ENCODE results near the gene BST2.

BST2 gene

GRCh38 chr19:17393914-17394313, 11.5 kb downstream of the BST2 start, which contains the start of gene CCDC194:
Gene CCDC194, minus strand, starts transcription at chr19:17394196. Its CDS starts 38 bp downstream, at chr19:17394158.
- no peak within 1 kb of the TSS for H3K9ac ChIP-seq (ENCODE audit: low read length)
- peaks cover 11% of the 10 kb centered on the region for H3K4me1 ChIP-seq (ENCODE audit: control insufficient read depth, insufficient read depth, low read length)
- no peaks in the 10 kb centered on the region for H3K9me3 ChIP-seq (ENCODE audit: control insufficient read depth, low read length)
- H3K36me3 ChIP-seq (ENCODE audit: control insufficient read depth, insufficient read depth, low read length), result no peaks in the 10 kb centered on the region
- peaks cover 32% of the 10 kb centered on the region for H3K27me3 ChIP-seq (ENCODE audit: control insufficient read depth, insufficient read depth, low read length)
- no peak within 1 kb of the TSS for H3K4me3 ChIP-seq (ENCODE audit: low read length)

DNA sequence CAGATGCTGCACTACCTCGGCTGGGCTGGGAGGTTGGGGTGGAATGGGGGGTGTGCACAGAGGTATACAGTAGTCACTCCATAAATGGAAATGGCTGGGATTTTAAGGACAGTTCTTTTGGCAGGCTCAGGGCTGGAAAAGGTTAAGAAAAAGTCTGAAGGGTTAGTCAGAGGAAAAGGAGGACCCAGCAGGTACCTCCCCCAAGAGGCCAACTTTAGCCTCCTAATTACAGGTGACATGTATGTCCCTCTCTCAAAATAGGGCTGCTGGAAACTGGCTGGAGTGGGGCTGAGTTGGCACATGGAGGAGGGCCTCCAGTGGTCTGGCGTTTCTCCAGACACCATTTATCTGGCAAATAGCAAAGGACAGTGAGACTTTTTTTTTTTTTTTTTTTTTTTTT, 12.4 kb downstream of the BST2 start:
- Histone ChIP-seq H3K27me3 (ENCODE audit: control insufficient read depth, insufficient read depth, low read length) (peaks cover 32% of the 10 kb centered on the region), H3K4me3 (ENCODE audit: low read length) (no peak overlapping the region)

DNA sequence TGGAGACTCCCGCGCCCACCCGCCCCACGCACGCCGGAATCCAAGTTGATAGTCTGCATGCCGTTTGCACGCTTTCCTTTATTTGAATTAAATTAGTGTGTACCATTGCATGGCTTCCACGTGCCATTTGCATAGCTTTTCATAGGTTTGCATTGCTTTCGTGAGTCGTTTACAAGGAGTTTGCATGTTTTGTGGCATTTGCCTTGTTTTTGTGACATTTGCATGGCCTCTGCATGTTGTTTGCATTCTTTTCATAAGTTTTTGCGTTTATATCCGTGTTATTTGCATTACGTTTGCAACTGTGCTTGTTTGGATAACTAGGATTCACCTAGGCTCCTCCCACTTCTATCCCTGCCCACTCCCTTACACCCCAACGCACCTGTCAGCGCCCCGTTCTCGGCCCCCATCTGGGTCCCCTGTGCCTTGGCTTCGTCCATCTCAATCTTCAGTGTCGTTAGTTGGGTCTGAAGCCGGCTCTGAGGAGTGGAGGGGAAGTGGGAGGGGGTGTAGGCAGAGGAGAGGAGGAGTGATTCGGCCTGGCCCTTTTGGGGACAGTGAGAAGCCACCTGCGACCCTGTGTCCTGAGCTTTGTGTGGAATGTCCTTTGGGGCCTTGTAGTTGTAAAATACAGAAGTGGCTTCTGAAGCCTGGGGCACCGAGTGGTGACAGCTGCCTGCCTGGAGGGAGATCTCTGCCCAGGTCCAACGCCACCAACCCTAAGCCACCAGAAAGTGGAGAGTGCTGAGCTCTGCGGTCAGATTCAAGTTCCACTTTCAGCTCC, 13.9 kb downstream of the BST2 start:
- H3K9ac ChIP-seq (ENCODE audit: low read length), result peak overlapping the region; percentile 24
- H3K36me3 ChIP-seq (ENCODE audit: control insufficient read depth, insufficient read depth, low read length), result no peaks in the 10 kb centered on the region
- no peaks in the 10 kb centered on the region for H3K9me3 ChIP-seq (ENCODE audit: control insufficient read depth, low read length)
- H3K4me3 ChIP-seq (ENCODE audit: low read length), result peak overlapping the region; percentile 40
- H3K27me3 ChIP-seq (ENCODE audit: control insufficient read depth, insufficient read depth, low read length), result peaks cover 32% of the 10 kb centered on the region
- H3K4me1 ChIP-seq (ENCODE audit: control insufficient read depth, insufficient read depth, low read length), result peaks cover 11% of the 10 kb centered on the region

More for the DNA sequence above, 12.4 kb downstream of the BST2 start:
- Histone ChIP-seq H3K4me1 (ENCODE audit: control insufficient read depth, insufficient read depth, low read length) (peaks cover 11% of the 10 kb centered on the region), H3K9me3 (ENCODE audit: control insufficient read depth, low read length) (no peaks in the 10 kb centered on the region), H3K36me3 (ENCODE audit: control insufficient read depth, insufficient read depth, low read length) (no peaks in the 10 kb centered on the region), H3K9ac (ENCODE audit: low read length) (no peak overlapping the region)

GRCh38 chr19:17390665-17391370, 14.6 kb downstream of the BST2 start:
- no peaks in the 10 kb centered on the region for H3K36me3 ChIP-seq (ENCODE audit: control insufficient read depth, insufficient read depth, low read length)
- peaks cover 32% of the 10 kb centered on the region for H3K27me3 ChIP-seq (ENCODE audit: control insufficient read depth, insufficient read depth, low read length)
- H3K4me1 ChIP-seq (ENCODE audit: control insufficient read depth, insufficient read depth, low read length), result peaks cover 11% of the 10 kb centered on the region
- no peaks in the 10 kb centered on the region for H3K9me3 ChIP-seq (ENCODE audit: control insufficient read depth, low read length)
- H3K4me3 ChIP-seq (ENCODE audit: low read length), result peak overlapping the region; percentile 40
- no peak overlapping the region for H3K9ac ChIP-seq (ENCODE audit: low read length)

- Histone ChIP-seq H3K4me3 (ENCODE audit: low read length) (no peak overlapping the region), H3K27me3 (ENCODE audit: control insufficient read depth, insufficient read depth, low read length) (peaks cover 32% of the 10 kb centered on the region), H3K9me3 (ENCODE audit: control insufficient read depth, low read length) (no peaks in the 10 kb centered on the region), H3K4me1 (ENCODE audit: control insufficient read depth, insufficient read depth, low read length) (peaks cover 11% of the 10 kb centered on the region), H3K9ac (ENCODE audit: low read length) (no peak overlapping the region), H3K36me3 (ENCODE audit: control insufficient read depth, insufficient read depth, low read length) (no peaks in the 10 kb centered on the region)
Observed at GRCh38 chr19:17389957-17390664, 15.3 kb downstream of the BST2 start.

- H3K4me1 ChIP-seq (ENCODE audit: control insufficient read depth, insufficient read depth, low read length), result peaks cover 7% of the 10 kb centered on the region
- H3K9me3 ChIP-seq (ENCODE audit: control insufficient read depth, low read length), result no peaks in the 10 kb centered on the region
- no peak overlapping the region for H3K9ac ChIP-seq (ENCODE audit: low read length)
- no peaks in the 10 kb centered on the region for H3K36me3 ChIP-seq (ENCODE audit: control insufficient read depth, insufficient read depth, low read length)
- peaks cover 25% of the 10 kb centered on the region for H3K27me3 ChIP-seq (ENCODE audit: control insufficient read depth, insufficient read depth, low read length)
- no peak overlapping the region for H3K4me3 ChIP-seq (ENCODE audit: low read length)
Observed at GRCh38 chr19:17389288-17389687, 16.1 kb downstream of the BST2 start.

- H3K27me3 ChIP-seq (ENCODE audit: control insufficient read depth, insufficient read depth, low read length), result peaks cover 9% of the 10 kb centered on the region
- no peaks in the 10 kb centered on the region for H3K36me3 ChIP-seq (ENCODE audit: control insufficient read depth, insufficient read depth, low read length)
- H3K9me3 ChIP-seq (ENCODE audit: control insufficient read depth, low read length), result no peaks in the 10 kb centered on the region
- H3K9ac ChIP-seq (ENCODE audit: low read length), result no peak overlapping the region
- no peak overlapping the region for H3K4me3 ChIP-seq (ENCODE audit: low read length)
- peaks cover 6% of the 10 kb centered on the region for H3K4me1 ChIP-seq (ENCODE audit: control insufficient read depth, insufficient read depth, low read length)
Observed at GRCh38 chr19:17385878-17386611, 19.4 kb downstream of the BST2 start.

DNA sequence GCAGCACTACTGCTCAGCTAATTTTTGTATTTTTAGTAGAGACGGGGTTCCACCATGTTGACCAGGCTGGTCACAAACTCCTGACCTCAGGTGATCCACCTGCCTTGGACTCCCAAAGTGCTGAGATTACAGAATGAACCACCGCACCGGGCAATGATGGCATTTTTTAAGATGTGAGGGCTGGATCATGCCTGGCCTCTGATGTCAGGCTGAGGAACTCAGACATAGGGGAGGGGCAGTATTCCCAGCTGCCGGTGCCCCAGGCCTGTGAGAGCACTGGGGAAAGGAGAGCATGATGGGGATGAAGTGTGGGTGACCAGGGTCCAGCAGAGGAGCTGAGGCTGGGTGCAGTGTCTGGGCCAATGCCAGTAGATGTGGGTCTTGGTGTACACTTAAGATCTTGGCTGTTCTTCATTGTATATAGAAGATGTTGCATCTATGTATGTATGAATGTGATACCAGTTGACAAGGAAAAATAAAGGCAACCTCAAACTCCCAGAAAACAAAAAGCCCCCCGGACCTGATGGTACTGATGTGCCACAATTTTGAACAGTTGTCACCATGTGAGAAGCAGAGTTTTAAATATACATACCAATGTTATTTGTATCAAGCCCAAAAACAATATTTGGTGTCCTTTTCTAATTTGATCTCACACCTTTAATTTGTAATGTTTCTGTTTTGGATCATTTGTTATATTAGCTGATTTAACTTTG, 24.8 kb downstream of the BST2 start:
- Histone ChIP-seq H3K9me3 (ENCODE audit: control insufficient read depth, low read length) (no peaks in the 10 kb centered on the region), H3K4me1 (ENCODE audit: control insufficient read depth, insufficient read depth, low read length) (peaks cover 6% of the 10 kb centered on the region), H3K4me3 (ENCODE audit: low read length) (no peak overlapping the region), H3K27me3 (ENCODE audit: control insufficient read depth, insufficient read depth, low read length) (peaks cover 12% of the 10 kb centered on the region), H3K36me3 (ENCODE audit: control insufficient read depth, insufficient read depth, low read length) (no peaks in the 10 kb centered on the region), H3K9ac (ENCODE audit: low read length) (no peak overlapping the region)

DNA sequence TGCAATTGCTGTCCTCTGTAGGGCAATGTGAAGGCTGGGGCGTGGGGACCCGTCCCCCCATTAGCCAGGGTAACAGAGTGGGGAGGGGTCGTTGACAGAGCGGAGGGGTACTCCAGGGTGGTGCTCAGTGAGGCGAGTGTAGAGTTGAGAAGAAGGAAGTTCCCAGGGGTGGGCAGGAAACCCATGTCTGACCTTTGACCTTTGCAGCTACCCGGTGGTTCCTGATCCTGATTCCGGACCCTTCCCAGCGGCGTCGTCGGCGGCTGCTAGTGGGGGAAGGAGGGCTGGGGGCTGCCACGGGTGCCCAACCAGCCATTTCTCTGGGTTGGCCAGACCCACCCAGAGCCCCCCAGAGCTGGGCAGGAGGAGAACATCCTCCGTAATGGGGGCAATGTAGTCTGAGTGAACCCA, 26.2 kb downstream of the BST2 start:
- H3K9me3 ChIP-seq (ENCODE audit: control insufficient read depth, low read length), result no peaks in the 10 kb centered on the region
- peaks cover 6% of the 10 kb centered on the region for H3K4me1 ChIP-seq (ENCODE audit: control insufficient read depth, insufficient read depth, low read length)
- H3K4me3 ChIP-seq (ENCODE audit: low read length), result no peak overlapping the region
- H3K27me3 ChIP-seq (ENCODE audit: control insufficient read depth, insufficient read depth, low read length), result peaks cover 12% of the 10 kb centered on the region
- no peak overlapping the region for H3K9ac ChIP-seq (ENCODE audit: low read length)
- no peaks in the 10 kb centered on the region for H3K36me3 ChIP-seq (ENCODE audit: control insufficient read depth, insufficient read depth, low read length)

DNA sequence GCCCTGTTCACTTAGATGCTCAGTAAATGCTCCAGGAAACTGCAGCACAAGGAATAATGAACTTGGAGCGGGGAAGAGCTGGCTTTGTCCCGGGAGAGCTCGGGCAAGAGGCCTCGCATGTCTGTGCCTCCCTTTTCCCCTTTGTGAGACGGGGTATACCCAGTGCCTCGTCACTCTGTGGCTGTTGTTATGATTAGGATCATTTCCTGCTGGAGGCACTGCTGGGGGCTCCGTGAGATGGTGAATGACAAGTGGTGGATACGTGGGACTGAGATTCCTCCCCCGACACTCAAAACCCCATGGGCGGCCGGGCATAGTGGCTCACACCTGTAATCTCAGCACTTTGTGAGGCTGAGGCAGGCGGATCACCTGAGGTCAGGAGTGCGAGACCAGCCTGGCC, 27.2 kb downstream of the BST2 start:
- Histone ChIP-seq H3K9ac (ENCODE audit: low read length) (no peak overlapping the region), H3K27me3 (ENCODE audit: control insufficient read depth, insufficient read depth, low read length) (peaks cover 12% of the 10 kb centered on the region), H3K36me3 (ENCODE audit: control insufficient read depth, insufficient read depth, low read length) (no peaks in the 10 kb centered on the region), H3K9me3 (ENCODE audit: control insufficient read depth, low read length) (no peaks in the 10 kb centered on the region), H3K4me3 (ENCODE audit: low read length) (no peak overlapping the region), H3K4me1 (ENCODE audit: control insufficient read depth, insufficient read depth, low read length) (peaks cover 6% of the 10 kb centered on the region)

DNA sequence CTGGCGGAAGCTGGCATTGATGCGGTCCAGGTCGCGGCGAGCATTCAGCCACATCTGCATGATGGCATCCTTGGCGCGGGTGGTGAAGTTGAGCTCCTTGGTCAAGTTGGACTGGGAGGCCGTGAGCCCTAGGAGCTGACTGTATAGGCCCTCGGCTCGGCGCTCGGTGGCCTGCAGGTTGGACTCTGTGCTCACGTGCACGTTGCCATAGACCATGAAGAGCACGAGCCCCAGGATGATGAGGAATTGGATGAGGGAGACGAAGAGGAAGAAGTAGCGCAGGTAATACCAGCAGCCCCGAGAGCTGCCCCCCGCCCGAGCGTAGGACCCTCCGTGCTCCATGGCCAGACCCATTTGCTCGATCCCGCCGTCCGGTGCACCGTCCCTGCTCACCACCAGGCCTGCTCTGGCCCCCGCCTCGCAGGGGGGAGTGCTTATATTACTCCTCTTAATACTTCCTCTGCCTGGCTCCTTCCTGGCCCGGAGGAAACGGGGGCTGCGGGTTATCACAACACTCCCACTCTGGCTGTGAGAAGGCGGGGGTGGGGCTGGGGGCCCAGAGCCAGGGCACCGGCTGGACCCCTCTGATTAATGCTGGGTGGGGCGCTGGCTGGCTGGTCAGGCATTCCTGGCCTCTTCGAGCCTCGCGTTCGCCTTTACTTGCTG, 28.4 kb downstream of the BST2 start, which contains the start of gene PLVAP:
Gene PLVAP (minus strand): TSS at position 408 of the 666 bp plus-strand sequence. CDS start 54 bp downstream, at position 354.
- no peaks in the 10 kb centered on the region for H3K4me1 ChIP-seq (ENCODE audit: control insufficient read depth, insufficient read depth, low read length)
- no peak within 1 kb of the TSS for H3K4me3 ChIP-seq (ENCODE audit: low read length)
- H3K9me3 ChIP-seq (ENCODE audit: control insufficient read depth, low read length), result no peaks in the 10 kb centered on the region
- H3K36me3 ChIP-seq (ENCODE audit: control insufficient read depth, insufficient read depth, low read length), result no peaks in the 10 kb centered on the region
- no peak within 1 kb of the TSS for H3K9ac ChIP-seq (ENCODE audit: low read length)
- H3K27me3 ChIP-seq (ENCODE audit: control insufficient read depth, insufficient read depth, low read length), result peaks cover 12% of the 10 kb centered on the region

All from mucosa of stomach (tissue), 1 donor.